Body of pancreas (tissue), 4 donors: Measurements from ENCODE around the gene CAMTA1. TPM values are rescaled to one million over a fixed set of nuclear protein-coding genes. Genes with fewer than 3 reads are reported as not detected.
"Not testable (repeated sequence)": the region's sequence is repeated elsewhere in the genome, so short reads cannot be mapped to it uniquely, and the experiment has no call there.

Experiments used
- ATAC-seq: fragments of 150-250 bp; one replicate; pipeline ENCODE4 v1.9.1; 2016
- DNase-seq, 4 donors: peaks; one replicate each; pipeline ENCODE4 v3.0.0-alpha.2; 2019
- H3K27ac ChIP-seq, 4 donors: fragments of 200-600 bp; sonication (generic); 1 replicate in 3 of 4; 2 replicates in 1 of 4; pipeline versions ENCODE4 v1.5.1 to v1.6.1; 2016 to 2019; ENCODE audit warnings: mild to moderate bottlenecking in 1 of 4, mixed read lengths in 1 of 4, moderate library complexity in 1 of 4
- H3K27me3 ChIP-seq, 2 donors: fragments of 200-600 bp; sonication (generic); one replicate each; pipeline ENCODE4 v1.6.0; 2016; ENCODE audit warnings: mild to moderate bottlenecking in 1 of 2
- H3K36me3 ChIP-seq, 2 donors: fragments of 200-600 bp; sonication (generic); replicated peaks in 1 of 2; 2 replicates each; pipeline ENCODE4 v1.5.1; 2016; ENCODE audit warnings: low read depth in 2 of 2; ENCODE audit not compliant: insufficient read depth in 1 of 2
- H3K4me1 ChIP-seq: fragments of 200-600 bp; sonication (generic); one replicate; pipeline ENCODE4 v1.6.0; 2016
- H3K4me3 ChIP-seq, 2 donors: fragments of 200-600 bp; sonication (generic); 1 replicate in 1 of 2; 2 replicates in 1 of 2; pipeline ENCODE4 v1.5.1; 2016 to 2019
- H3K9me3 ChIP-seq, 3 donors: fragments of 200-600 bp; sonication (generic); 1 replicate in 2 of 3; 2 replicates in 1 of 3; pipeline ENCODE4 v1.5.1; 2016
- POLR2A ChIP-seq, 3 donors: fragments of 450-650 bp; IDR thresholded peaks; one replicate each; pipeline ENCODE4 v1.6.1; 2016; ENCODE audit warnings: antibody characterized with exemption in 3 of 3, mild to moderate bottlenecking in 2 of 3
- WGBS, 2 donors: methylation state at CpG; one replicate each; pipeline ENCODE4 v1.1.5; 2017; 5-methylcytosine and 5-hydroxymethylcytosine counted together
- intact Hi-C: fragments of 100-400 bp; cut with DNase I; formaldehyde crosslinking; loops from one replicate; pipeline ENCODE4 v1.15.1; 2023
- total RNA-seq, 2 donors: library from RNA; depleted of rRNA; stranded (reverse); fragments of >200 nt; gene quantifications; one replicate each; pipeline ENCODE4 v1.1.0, GENCODE V29; 2016
- TF ChIP-seq, protein P1 (sequence below), 7 experiments: fragments of 450-650 bp in 4 of 7; fragments of 200-600 bp in 3 of 7; sonication (generic) in 3 of 7; IDR thresholded peaks; one replicate each; pipeline ENCODE4 v1.5.1; 2016 to 2019; ENCODE audit warnings: antibody characterized with exemption in 7 of 7

CAMTA1 gene
- total RNA-seq, 2 donors from 2014 or later = 36.3 to 59.7 TPM

- TF ChIP-seq POLR2A (IDR thresholded peaks at IDR 0.05) = no peak
These were observed 899.8 kb downstream of the CAMTA1 start for GRCh38 chr1:7684861-7685635.

DNA sequence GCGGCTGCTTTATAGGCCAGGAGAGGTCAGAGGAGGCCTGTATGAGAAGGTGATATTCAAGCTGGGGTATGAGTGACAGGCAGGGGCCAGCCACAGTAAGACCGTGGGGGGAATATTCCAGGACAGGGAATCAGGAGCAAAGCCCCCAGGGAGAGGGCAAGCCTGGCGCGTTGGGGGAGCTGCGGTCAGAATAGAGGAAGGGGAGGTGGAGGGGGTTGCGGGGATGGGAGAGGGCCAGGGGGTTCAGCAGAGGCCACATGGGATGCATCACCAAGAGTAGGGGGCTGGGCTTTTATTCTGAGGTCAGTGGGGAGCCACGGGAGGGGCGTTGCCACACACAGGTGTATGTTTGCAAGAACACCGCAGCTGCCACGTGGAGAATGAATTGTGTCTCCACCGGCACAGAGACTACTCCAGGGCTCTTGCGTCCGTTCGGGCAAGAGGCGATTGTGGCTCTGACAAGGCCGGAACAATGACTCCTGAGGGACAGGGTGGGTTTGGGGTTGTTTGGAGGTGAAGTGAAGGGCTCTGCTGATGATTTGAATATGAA, 901.1 kb downstream of the CAMTA1 start:
- WGBS, 2 donors = 59 to 68% methylated on average over 16 of the region's 16 CpGs

More at GRCh38 chr1:7684861-7685635, 899.8 kb downstream of the CAMTA1 start:
- intact Hi-C loops = no loop called here
- ATAC-seq = no peak
- peaks cover 0 to 6% of the 10 kb centered on the region in 2 donors for H3K27me3 ChIP-seq
- H3K27ac ChIP-seq = no peak overlapping the region
- H3K4me3 ChIP-seq = no peak overlapping the region
- peaks cover 10% of the 10 kb centered on the region for H3K4me1 ChIP-seq
- no peaks in the 10 kb centered on the region for H3K36me3 ChIP-seq
- WGBS, 2 donors = 82 to 84% methylated on average over 15 to 29 of the region's 29 CpGs
- no peaks in the 10 kb centered on the region for H3K9me3 ChIP-seq
- no peak for DNase-seq

DNA sequence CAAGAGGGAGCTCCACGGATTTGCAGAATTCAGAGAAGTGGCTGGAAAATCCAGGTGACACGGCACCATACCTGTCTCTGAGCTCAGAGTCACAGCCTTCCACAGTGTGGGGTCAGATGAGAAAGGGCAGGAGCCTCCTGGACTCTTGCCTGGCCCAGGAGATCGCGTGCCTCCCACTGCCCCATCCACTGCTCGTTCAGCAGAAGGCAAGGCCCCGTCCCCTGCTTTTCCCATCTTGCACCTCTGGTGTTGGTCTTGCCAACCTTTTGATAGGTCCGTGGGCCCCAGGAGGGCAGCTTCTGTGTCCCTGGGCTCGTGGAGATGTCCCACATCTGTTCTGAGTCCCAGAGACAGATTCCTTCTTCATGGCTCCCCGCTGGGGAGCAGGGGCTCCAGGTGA, 902.2 kb downstream of the CAMTA1 start:
- ATAC-seq = no peak
- 71% methylated on average over 7 to 9 of the region's 9 CpGs for WGBS, 2 donors

More for the DNA sequence above, 901.1 kb downstream of the CAMTA1 start:
- intact Hi-C loops = no loop called here
- H3K9me3 ChIP-seq = no peaks in the 10 kb centered on the region
- peaks cover 0 to 6% of the 10 kb centered on the region in 2 donors for H3K27me3 ChIP-seq
- TF ChIP-seq, protein P1, sequence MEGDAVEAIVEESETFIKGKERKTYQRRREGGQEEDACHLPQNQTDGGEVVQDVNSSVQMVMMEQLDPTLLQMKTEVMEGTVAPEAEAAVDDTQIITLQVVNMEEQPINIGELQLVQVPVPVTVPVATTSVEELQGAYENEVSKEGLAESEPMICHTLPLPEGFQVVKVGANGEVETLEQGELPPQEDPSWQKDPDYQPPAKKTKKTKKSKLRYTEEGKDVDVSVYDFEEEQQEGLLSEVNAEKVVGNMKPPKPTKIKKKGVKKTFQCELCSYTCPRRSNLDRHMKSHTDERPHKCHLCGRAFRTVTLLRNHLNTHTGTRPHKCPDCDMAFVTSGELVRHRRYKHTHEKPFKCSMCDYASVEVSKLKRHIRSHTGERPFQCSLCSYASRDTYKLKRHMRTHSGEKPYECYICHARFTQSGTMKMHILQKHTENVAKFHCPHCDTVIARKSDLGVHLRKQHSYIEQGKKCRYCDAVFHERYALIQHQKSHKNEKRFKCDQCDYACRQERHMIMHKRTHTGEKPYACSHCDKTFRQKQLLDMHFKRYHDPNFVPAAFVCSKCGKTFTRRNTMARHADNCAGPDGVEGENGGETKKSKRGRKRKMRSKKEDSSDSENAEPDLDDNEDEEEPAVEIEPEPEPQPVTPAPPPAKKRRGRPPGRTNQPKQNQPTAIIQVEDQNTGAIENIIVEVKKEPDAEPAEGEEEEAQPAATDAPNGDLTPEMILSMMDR (IDR thresholded peaks at IDR 0.05) = no peak
- TF ChIP-seq POLR2A (IDR thresholded peaks at IDR 0.05) = no peak
- no peaks in the 10 kb centered on the region for H3K36me3 ChIP-seq
- no peak for DNase-seq
- H3K4me1 ChIP-seq = no peaks in the 10 kb centered on the region
- ATAC-seq = no peak
- H3K27ac ChIP-seq = no peak overlapping the region
- no peak overlapping the region for H3K4me3 ChIP-seq

DNA sequence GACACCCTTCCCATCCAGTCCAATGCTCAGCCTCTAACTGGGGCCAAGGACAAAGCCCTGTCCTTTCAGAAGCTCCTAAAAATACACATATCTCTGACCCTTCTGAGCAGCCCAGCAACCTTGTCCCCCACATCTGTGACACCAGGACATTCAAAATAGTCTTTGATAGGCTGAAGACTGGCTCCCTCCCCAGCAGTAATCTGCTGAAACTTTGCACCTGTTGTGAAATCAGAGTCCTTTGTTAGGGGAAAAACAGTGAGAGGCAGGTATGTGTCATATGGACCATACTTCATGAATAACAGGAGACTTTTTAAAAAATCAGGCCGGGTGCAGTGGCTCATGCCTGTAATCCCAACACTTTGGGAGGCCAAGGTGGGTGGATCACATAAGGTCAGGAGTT, 903.4 kb downstream of the CAMTA1 start:
- intact Hi-C loops = no loop called here
- Histone ChIP-seq H3K4me3 (no peak overlapping the region), H3K27ac (no peak overlapping the region), H3K36me3 (no peaks in the 10 kb centered on the region), H3K27me3 (peaks cover 0 to 6% of the 10 kb centered on the region in 2 donors), H3K4me1 (no peaks in the 10 kb centered on the region), H3K9me3 (peaks cover 0 to 9% (median 0%) of the 10 kb centered on the region in 3 donors)
- no peak for ATAC-seq
- WGBS, 2 donors = 48 to 60% methylated on average over 1 of the region's 1 CpG
- no peak for DNase-seq
- TF ChIP-seq, protein P1 (IDR thresholded peaks at IDR 0.05) = no peak
- no peak for TF ChIP-seq POLR2A (IDR thresholded peaks at IDR 0.05)

More for the DNA sequence above, 902.2 kb downstream of the CAMTA1 start:
- no peaks in the 10 kb centered on the region for H3K9me3 ChIP-seq
- H3K4me1 ChIP-seq = no peaks in the 10 kb centered on the region
- H3K27ac ChIP-seq = no peak overlapping the region
- TF ChIP-seq POLR2A (IDR thresholded peaks at IDR 0.05) = no peak
- TF ChIP-seq, protein P1 (IDR thresholded peaks at IDR 0.05) = no peak
- DNase-seq = no peak
- intact Hi-C loops = no loop called here
- H3K27me3 ChIP-seq = peaks cover 0 to 6% of the 10 kb centered on the region in 2 donors
- no peak overlapping the region for H3K4me3 ChIP-seq
- no peaks in the 10 kb centered on the region for H3K36me3 ChIP-seq

- H3K36me3 ChIP-seq, H3K4me1 ChIP-seq, intact Hi-C loops, H3K27me3 ChIP-seq, H3K9me3 ChIP-seq, ATAC-seq, DNase-seq, H3K27ac ChIP-seq, H3K4me3 ChIP-seq: not testable (repeated sequence)
- WGBS, 2 donors = 72 to 73% methylated on average over 4 of the region's 4 CpGs
These were observed 904.1 kb downstream of the CAMTA1 start for GRCh38 chr1:7689307-7689706.
